GM18498 (cell line): ENCODE measurements around the gene ZCCHC24.

ENCODE experiments used
- ATAC-seq: cut with Tn5 transposase; IDR thresholded peaks from one replicate; pipeline ENCODE4 v1.9.1; 2021; ENCODE audit warnings: mild to moderate bottlenecking, moderate library complexity; ENCODE audit not compliant: unreplicated experiment

The ZCCHC24 gene

DNA sequence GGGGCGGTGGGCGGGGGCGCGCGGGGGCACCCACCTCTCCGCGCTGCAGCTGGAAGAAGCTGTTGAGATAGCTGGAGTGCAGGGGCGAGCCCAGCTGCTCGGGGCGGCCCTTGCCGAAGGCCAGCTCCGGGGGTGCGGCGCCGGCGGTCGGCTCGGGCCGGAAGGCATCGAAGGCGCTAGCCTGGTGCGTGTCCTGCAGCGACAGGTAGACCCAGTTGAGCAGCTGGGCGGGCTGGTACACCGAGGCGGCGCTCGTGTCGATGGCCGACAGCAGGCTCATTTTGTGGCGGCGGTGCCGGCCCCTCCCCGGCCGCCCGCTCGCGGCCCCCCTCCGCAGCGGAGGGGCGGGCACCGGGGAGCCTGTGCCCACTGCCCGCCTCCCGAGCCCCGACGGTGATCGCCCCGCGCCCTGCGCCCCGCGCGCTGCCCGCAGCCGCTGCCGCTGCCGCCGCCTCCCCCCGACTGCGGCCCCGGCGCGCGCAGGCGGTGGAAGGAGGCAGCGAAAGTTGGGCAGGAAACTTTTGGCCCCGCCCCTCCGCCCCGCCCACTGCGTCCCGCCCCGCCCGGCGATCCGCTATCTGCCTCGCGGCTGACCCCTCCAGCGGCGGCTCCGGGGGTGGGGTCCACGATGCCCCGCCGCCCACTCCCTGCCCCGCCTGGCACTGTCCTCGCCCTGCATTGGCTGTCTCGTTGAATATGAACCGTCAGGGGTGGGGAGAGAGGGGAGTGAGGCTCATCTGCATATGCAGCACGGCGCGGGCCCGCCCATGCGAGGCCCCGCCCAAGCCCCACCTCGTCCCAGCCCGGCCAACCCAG is at the start of gene ZCCHC24:
Gene ZCCHC24 (minus strand): TSS at position 464 of the 816 bp plus-strand sequence. CDS start 184 bp downstream, at position 280.
- ATAC-seq = peak; percentile 96

GRCh38 chr10:79493806-79494205 is 48.4 kb upstream of the ZCCHC24 start:
- ATAC-seq = no peak

GRCh38 chr10:79492839-79493238 is 47.4 kb upstream of the ZCCHC24 start:
- no peak for ATAC-seq

GRCh38 chr10:79492256-79492655 is 46.8 kb upstream of the ZCCHC24 start:
- no peak for ATAC-seq

DNA sequence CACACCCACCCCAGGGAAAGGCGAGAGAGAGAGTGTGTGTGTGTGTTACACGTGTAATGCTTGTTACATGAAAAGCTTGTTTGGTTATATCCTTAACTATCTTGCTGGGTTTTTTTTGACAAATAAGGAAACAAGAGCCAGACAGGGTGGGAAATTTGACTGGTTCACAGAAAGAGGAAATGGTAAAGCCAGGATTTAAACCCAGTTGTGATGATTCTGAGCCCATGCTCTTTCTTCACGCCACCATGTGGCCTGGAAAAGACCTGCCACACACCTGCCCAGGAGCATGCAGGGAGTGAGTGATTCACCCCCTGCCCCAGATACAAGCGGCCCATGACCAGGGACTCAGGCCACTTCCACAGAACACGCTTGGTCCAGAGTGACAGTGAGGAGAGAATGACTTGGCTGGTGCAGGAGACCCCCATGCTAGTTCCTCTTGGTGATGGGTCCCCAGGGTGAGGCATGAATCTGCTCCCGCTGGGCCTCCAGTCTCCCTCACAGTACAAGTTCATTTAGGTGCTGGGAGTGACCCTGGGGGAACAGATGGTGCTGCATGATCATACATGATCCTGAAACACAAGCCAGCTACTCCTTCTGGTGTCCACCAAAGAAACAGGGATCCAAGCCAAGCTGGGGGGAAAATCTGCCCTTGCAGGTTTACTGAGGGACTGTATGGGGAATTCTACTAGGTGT is 45.9 kb upstream of the ZCCHC24 start:
- no peak for ATAC-seq

GRCh38 chr10:79490400-79491142 is 45.1 kb upstream of the ZCCHC24 start:
- ATAC-seq = no peak

DNA sequence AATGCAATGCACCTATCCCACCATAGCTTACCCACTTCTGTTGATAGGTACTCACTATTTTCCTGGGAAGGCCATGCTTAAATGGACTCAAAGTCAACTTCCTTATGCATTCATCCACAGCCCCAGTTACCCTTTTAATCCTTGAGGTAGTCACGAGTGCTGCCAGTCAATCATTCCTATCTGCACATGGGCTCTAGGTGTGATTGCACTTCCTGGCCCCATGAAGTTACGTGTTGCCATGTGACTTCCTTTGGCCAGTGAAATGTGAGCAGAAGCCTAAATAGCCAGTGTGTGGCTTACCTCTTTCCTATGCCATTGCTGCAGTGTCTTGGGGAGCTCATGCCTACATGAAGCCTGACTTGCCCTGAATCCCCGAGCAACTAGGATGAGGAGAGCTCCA is 43.4 kb upstream of the ZCCHC24 start:
- no peak for ATAC-seq

- no peak for ATAC-seq
Observed at GRCh38 chr10:79488336-79488735, 42.9 kb upstream of the ZCCHC24 start.

GRCh38 chr10:79487296-79488194 is 42.1 kb upstream of the ZCCHC24 start:
- ATAC-seq = peak; percentile 87

GRCh38 chr10:79484476-79484875 is 39.1 kb upstream of the ZCCHC24 start:
- no peak for ATAC-seq

DNA sequence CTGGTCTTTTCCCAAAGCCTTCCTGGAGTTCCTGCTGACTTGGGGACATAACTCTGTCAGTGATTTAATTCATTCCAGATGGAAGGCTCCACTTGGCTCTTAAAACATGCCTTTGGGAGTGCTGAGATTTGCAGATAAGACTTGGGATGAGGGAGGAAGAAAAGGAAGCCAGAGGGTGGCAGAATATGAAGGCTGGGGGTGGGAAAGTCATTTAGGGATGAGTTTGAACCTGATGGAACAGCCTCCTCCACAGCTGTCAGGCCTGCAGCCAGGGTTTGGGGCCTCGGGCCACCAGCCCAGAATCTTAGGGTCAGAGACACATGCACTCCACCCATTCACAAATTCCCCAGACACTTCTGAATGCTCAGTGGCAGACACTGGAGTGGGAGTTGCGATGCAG is 38.5 kb upstream of the ZCCHC24 start:
- ATAC-seq = no peak

DNA sequence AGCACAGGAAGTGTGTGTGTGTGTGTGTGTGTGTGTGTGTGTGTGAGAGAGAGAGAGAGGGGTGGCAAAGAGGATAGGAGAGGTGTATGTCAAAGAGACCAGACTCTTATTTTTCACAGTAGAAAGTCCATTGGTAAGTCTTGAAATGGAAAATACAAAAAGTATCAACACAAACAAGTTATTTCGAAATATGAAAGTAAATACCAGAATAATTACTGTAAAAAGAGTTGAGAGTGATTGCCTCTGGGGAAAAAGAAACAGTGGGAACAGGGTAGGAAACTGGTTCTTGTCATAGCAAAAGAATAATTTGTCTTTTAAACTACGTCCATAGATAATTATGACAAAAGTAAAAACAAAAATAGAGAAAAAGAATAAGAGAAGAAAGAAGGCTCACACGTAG is 37.9 kb upstream of the ZCCHC24 start:
- no peak for ATAC-seq

GRCh38 chr10:79482741-79483140 is 37.3 kb upstream of the ZCCHC24 start:
- no peak for ATAC-seq

GRCh38 chr10:79482304-79482703 is 36.9 kb upstream of the ZCCHC24 start:
- no peak for ATAC-seq

DNA sequence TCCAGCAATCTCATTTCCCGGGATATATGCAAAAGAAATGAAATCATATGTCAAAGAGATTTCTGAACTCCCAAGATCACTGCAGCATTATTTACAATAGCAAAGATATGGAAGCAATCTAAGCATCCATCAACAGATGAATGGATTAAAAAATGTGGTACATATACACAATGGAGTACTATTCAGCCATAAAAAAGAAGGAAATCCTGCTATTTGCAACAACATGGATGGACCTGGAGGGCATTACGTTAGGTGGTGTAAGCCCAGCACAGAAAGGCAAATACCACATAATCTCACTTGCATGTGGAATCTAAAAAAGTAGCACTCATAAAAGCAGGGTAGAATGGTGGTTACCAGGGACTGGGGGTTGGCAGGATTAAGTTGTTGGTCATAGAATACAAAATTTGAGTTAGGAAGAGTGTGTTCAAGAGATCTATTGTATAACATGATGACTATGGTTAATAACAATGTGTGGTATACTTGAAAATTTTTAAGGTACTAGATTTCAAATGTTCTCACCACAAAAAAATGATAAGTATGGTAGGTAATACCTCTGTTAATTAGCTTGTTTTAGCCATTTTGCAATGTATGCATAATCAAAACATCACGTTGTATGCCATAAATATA is 34.0 kb upstream of the ZCCHC24 start:
- ATAC-seq = no peak

DNA sequence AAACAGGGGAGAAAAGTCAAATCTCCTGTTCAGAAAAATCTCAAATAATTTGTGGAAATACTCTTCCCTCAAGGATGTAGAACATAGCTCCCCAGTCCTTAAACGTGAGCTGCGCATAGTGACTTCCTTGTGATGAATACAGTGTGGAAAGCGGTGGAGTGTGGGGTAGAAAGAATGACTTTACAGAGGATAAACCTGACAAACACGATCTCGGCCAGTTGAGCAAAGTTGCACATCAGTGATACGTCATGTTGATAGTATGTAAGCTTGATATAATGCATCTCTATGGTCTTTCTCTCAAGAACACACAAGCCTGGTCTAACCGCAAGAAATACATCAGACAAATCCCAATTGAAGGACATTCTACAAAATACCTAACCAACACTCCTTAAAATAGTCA is 32.0 kb upstream of the ZCCHC24 start:
- ATAC-seq = no peak

- no peak for ATAC-seq
Observed at GRCh38 chr10:79476645-79477044, 31.2 kb upstream of the ZCCHC24 start.

GRCh38 chr10:79475877-79476276 is 30.5 kb upstream of the ZCCHC24 start:
- ATAC-seq = no peak

DNA sequence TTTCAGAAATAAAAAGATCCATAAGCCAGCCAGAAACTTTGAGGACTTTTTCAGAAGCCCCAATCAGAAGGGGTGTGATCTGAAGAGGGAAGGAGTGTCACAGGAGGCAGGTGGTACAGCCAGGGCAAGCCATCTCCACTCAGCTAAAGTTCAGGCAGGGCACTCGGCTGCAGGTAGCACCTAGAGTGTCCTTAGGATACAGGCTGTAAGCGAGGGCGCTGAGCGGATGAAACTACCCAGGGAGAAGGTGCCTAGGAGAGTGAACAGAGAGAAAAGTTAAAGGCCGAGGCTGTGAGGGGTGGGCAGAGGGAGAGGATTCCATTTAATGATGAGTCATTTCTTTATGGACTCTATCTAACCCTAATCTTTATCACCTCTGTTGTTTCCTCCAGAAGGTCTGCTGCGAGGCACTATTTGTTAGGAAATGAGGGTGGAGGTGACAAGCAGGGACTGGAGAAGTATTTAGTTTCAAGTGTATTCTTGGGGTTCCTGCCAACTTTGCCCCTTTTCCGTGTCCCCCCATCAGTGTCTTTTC is 29.8 kb upstream of the ZCCHC24 start:
- no peak for ATAC-seq
